Panc1 (cell line): ENCODE data around the gene CPM.

Experiments used
- CTCF ChIP-seq: fragments of 450-650 bp; IDR thresholded peaks from 2 replicates; pipeline ENCODE4 v1.5.1; 2017; ENCODE audit warnings: mild to moderate bottlenecking
- POLR2AphosphoS5 ChIP-seq: IDR thresholded peaks from 2 replicates; pipeline ENCODE4 v1.6.1; 2012; ENCODE audit warnings: mild to moderate bottlenecking, low read depth, low read length, moderate library complexity
- REST ChIP-seq, 2 experiments: IDR thresholded peaks; 2 replicates each; pipeline ENCODE4 v1.6.1; 2011 to 2012; ENCODE audit warnings: low read depth in 2 of 2, control low read depth in 1 of 2, low read length in 1 of 2, mild to moderate bottlenecking in 1 of 2, moderate library complexity in 1 of 2; ENCODE audit not compliant: insufficient read depth in 1 of 2
- SIN3A ChIP-seq: IDR thresholded peaks from 2 replicates; pipeline ENCODE4 v1.6.1; 2012; ENCODE audit warnings: low read depth, mild to moderate bottlenecking, low read length, moderate library complexity, borderline replicate concordance; ENCODE audit not compliant: insufficient read depth

- TF ChIP-seq POLR2AphosphoS5 (no peak), CTCF (no peak), REST (IDR thresholded peaks at IDR 0.05; ENCODE audit: insufficient read depth in 1 of 2, low read depth in 2 of 2, low read length in 1 of 2) (no peak), SIN3A (no peak)
These were observed 126.3 kb downstream of the CPM start for GRCh38 chr12:68806488-68807237.
